RKO (cell line): Measurements from ENCODE around the gene SMU1.
"Not testable (repeated sequence)": the region's sequence is repeated elsewhere in the genome, so short reads cannot be mapped to it uniquely, and the experiment has no call there.

ENCODE experiments used
- DNase-seq: peaks from one replicate; pipeline ENCODE4 v3.0.0-alpha.2; 2016; ENCODE audit warnings: low spot score

SMU1 gene

GRCh38 chr9:33013962-33014664, 62.4 kb downstream of the SMU1 start:
- DNase-seq: no peak

GRCh38 chr9:33012328-33013069, 64.0 kb downstream of the SMU1 start:
- DNase-seq: no peak

DNA sequence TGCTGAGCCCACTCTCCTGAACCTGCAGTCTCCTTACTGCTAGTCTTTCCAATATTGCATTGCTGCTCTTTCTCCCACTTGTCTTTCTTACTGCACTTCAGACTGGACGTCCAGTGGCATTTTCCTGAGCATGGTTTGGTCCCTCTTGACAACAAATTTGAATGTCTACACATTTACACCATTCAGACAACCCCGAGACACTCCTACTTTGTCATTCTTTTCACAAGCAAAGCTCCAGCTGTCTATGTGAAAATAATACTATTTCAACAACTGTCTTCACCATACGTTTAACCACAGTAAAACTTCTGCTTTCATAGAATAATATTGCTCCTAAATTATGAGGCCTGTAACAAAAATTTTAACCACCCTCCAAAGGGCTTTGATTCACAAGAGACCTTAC, 64.6 kb downstream of the SMU1 start:
- no peak for DNase-seq

- DNase-seq: no peak
Measured at GRCh38 chr9:33007755-33008154, 68.7 kb downstream of the SMU1 start.

DNA sequence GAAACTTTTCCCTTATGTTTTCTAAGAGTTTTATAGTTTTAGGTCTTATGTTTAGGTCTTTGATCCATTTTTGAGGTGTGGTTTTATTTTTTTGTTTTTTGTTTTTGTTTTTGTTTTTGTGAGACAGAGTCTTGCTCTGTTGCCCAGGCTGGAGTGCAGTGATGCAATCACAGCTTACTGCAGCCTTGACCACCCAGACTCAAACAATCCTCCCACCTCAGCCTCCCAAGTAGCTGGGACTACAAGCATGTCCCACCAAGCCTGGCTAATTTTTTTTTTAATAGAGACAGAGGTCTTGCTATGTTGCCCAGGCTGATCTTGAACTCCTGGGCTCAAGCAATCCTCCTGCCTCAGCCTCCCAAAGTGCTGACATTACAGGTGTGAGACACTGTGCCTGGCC, 71.1 kb downstream of the SMU1 start:
- not testable (repeated sequence) for DNase-seq

- peak; percentile 28 for DNase-seq
Measured at GRCh38 chr9:33000682-33001055, 75.8 kb downstream of the SMU1 start.

DNA sequence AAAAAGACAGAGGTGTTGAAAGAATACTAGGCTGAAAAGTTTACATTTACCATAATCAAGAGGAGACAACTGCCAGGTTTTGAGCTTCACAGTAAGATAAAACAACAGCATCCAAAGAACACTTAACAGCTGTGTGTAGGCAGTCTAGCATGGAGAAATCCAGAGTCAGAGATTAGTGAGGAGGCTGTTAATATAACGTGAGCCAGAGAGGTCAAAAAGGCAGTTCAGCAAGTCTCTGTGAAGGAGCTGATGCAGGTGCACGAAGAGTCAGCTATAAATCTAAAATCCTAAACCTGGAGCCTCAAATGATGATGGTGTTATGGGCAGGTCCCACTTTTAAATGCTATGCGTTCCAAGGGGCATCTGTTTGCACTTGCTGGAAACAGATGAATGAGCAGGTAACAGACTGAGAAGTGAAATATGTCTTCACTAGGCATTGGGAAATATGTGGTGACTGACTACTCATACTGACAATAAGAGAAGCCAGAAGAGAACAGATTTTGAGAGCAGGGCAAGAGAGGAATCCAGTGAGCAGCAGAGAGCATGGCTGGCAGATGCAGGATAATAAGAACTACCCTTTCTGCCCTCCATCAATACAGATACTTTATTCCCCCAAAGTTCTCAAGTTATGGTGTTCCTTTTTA, 83.8 kb downstream of the SMU1 start:
- no peak for DNase-seq

DNA sequence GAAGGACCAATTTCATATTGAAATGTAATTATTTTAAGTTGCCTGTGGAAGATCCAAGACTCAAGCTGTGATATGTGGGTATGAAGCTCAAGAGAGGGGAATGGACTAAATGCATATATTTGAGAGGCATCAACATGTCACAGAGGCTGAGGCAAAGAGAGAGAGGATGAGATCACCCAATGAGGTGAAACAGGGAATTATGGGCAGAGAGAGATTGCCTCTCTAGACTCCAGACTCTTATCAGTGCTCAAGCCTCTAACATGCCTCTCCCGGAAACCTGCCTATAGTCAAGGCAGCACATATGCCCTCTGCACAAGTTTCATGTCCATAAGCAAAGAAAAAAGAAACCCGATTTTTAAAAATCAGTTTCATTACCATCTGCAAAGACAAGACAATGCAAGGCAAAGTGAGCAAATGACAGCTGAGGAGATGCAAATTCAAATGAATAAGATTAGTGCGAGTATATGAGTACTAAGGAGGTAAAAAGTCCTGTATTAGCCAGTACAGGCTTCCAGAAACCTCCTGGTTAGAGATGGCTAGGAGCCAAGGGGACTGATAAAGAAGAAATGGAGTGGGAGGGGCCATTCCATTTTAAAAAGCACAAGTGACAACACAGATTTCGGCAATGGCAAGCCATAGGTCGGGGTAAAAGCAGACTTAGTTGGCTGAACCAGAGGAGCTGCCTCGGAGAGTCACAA, 84.4 kb downstream of the SMU1 start:
- DNase-seq: no peak
